ENCODE data around the gene SESN2.
A peak's percentile ranks its signal among the peaks of the same experiment; 100 is the strongest.

SESN2 gene

GRCh38 chr1:28248273-28249012 is 10.9 kb upstream of the SESN2 start:
- Histone ChIP-seq H3K4ac (ENCODE audit: low read depth in 1 of 2, low read length in 2 of 2) (peak overlapping the region; percentile 46 to 54), H2AFZ (ENCODE audit: low read depth, low read length) (peak overlapping the region; percentile 58), H3K4me1 (ENCODE audit: control insufficient read depth, insufficient read depth, low read depth, low read length) (peaks cover 13% of the 10 kb centered on the region), H3K4me3 (ENCODE audit: insufficient read depth in 1 of 2, low read depth in 1 of 2, low read length in 2 of 2) (peak overlapping the region in 1 of 2 experiments; percentile 39), H4K91ac (ENCODE audit: low read length) (no peak overlapping the region), H4K8ac (ENCODE audit: low read length) (peak overlapping the region; percentile 85), H3K18ac (ENCODE audit: low read depth in 1 of 2, low read length in 2 of 2) (peak overlapping the region in 1 of 2 experiments; percentile 0), H2BK12ac (ENCODE audit: low read length in 2 of 2) (peak overlapping the region in 1 of 2 experiments; percentile 59), H3K27ac (ENCODE audit: low read length, poor library complexity, severe bottlenecking) (peak overlapping the region; percentile 70), H3K27me3 (ENCODE audit: control insufficient read depth in 1 of 2, insufficient read depth in 1 of 2, low read length in 2 of 2) (no peaks in the 10 kb centered on the region), H2BK15ac (ENCODE audit: low read depth, poor library complexity, severe bottlenecking) (peak overlapping the region; percentile 12), H3K14ac (ENCODE audit: low read length in 2 of 2) (no peak overlapping the region), H3K36me3 (ENCODE audit: control insufficient read depth in 1 of 2, insufficient read depth in 2 of 2, low read depth in 1 of 2, low read length in 2 of 2) (no peaks in the 10 kb centered on the region), H3K9me3 (ENCODE audit: control insufficient read depth, low read length) (no peaks in the 10 kb centered on the region), H2BK5ac (ENCODE audit: low read depth, low read length, poor library complexity, severe bottlenecking) (peak overlapping the region; percentile 71), H2BK120ac (ENCODE audit: low read depth, low read length) (no peak overlapping the region), H3K23ac (ENCODE audit: low read length in 2 of 2) (no peak overlapping the region), H3K9ac (ENCODE audit: low read length) (peak overlapping the region; percentile 68), H2AK5ac (ENCODE audit: low read length, severe bottlenecking) (peak overlapping the region; percentile 85), H3K79me1 (replicated peaks; ENCODE audit: low read length, poor library complexity, severe bottlenecking) (no peaks in the 10 kb centered on the region), H3K4me2 (ENCODE audit: low read length, poor library complexity, severe bottlenecking) (peak overlapping the region; percentile 19)
- peak; percentile 79 for DNase-seq
- 8% methylated on average over 12 of the region's 12 CpGs for WGBS

- H2BK15ac ChIP-seq (ENCODE audit: low read depth, poor library complexity, severe bottlenecking), result no peak overlapping the region
- no peak overlapping the region for H3K14ac ChIP-seq (ENCODE audit: low read length in 2 of 2)
- peak overlapping the region; percentile 68 for H3K9ac ChIP-seq (ENCODE audit: low read length)
- peak overlapping the region in 1 of 2 experiments; percentile 66 for H2BK12ac ChIP-seq (ENCODE audit: low read length in 2 of 2)
- H3K27ac ChIP-seq (ENCODE audit: low read length, poor library complexity, severe bottlenecking), result peak overlapping the region; percentile 70
- peak overlapping the region; percentile 19 for H3K4me2 ChIP-seq (ENCODE audit: low read length, poor library complexity, severe bottlenecking)
- WGBS, result 86% methylated on average over 1 of the region's 3 CpGs
- peaks cover 12% of the 10 kb centered on the region for H3K4me1 ChIP-seq (ENCODE audit: control insufficient read depth, insufficient read depth, low read depth, low read length)
- H3K4me3 ChIP-seq (ENCODE audit: insufficient read depth in 1 of 2, low read depth in 1 of 2, low read length in 2 of 2), result peak overlapping the region in 1 of 2 experiments; percentile 39
- peak overlapping the region; percentile 73 for H2BK120ac ChIP-seq (ENCODE audit: low read depth, low read length)
- H4K91ac ChIP-seq (ENCODE audit: low read length), result peak overlapping the region; percentile 2
- H2AK5ac ChIP-seq (ENCODE audit: low read length, severe bottlenecking), result peak overlapping the region; percentile 60
- no peaks in the 10 kb centered on the region for H3K9me3 ChIP-seq (ENCODE audit: control insufficient read depth, low read length)
- no peak overlapping the region for H3K23ac ChIP-seq (ENCODE audit: low read length in 2 of 2)
- H2BK5ac ChIP-seq (ENCODE audit: low read depth, low read length, poor library complexity, severe bottlenecking), result peak overlapping the region; percentile 11
- H3K18ac ChIP-seq (ENCODE audit: low read depth in 1 of 2, low read length in 2 of 2), result peak overlapping the region; percentile 25 to 62
- H2AFZ ChIP-seq (ENCODE audit: low read depth, low read length), result no peak overlapping the region
- no peaks in the 10 kb centered on the region for H3K79me1 ChIP-seq (replicated peaks; ENCODE audit: low read length, poor library complexity, severe bottlenecking)
- no peaks in the 10 kb centered on the region for H3K36me3 ChIP-seq (ENCODE audit: control insufficient read depth in 1 of 2, insufficient read depth in 2 of 2, low read depth in 1 of 2, low read length in 2 of 2)
- H4K8ac ChIP-seq (ENCODE audit: low read length), result peak overlapping the region; percentile 69
- peak overlapping the region in 1 of 2 experiments; percentile 46 for H3K4ac ChIP-seq (ENCODE audit: low read depth in 1 of 2, low read length in 2 of 2)
- DNase-seq, result peak; percentile 54
- H3K27me3 ChIP-seq (ENCODE audit: control insufficient read depth in 1 of 2, insufficient read depth in 1 of 2, low read length in 2 of 2), result no peaks in the 10 kb centered on the region
Measured at GRCh38 chr1:28249013-28249865, 10.1 kb upstream of the SESN2 start.

GRCh38 chr1:28249866-28250295 is 9.4 kb upstream of the SESN2 start:
- WGBS, result 71% methylated on average over 3 of the region's 4 CpGs

More at GRCh38 chr1:28249866-28250295, 9.4 kb upstream of the SESN2 start:
- Histone ChIP-seq H3K4me3 (ENCODE audit: insufficient read depth in 1 of 2, low read depth in 1 of 2, low read length in 2 of 2) (no peak overlapping the region), H3K4me1 (ENCODE audit: control insufficient read depth, insufficient read depth, low read depth, low read length) (peaks cover 10% of the 10 kb centered on the region), H3K36me3 (ENCODE audit: control insufficient read depth in 1 of 2, insufficient read depth in 2 of 2, low read depth in 1 of 2, low read length in 2 of 2) (no peaks in the 10 kb centered on the region), H3K18ac (ENCODE audit: low read depth in 1 of 2, low read length in 2 of 2) (peak overlapping the region in 1 of 2 experiments; percentile 62), H2BK15ac (ENCODE audit: low read depth, poor library complexity, severe bottlenecking) (no peak overlapping the region), H3K79me1 (replicated peaks; ENCODE audit: low read length, poor library complexity, severe bottlenecking) (no peaks in the 10 kb centered on the region), H3K27ac (ENCODE audit: low read length, poor library complexity, severe bottlenecking) (peak overlapping the region; percentile 70), H3K4ac (ENCODE audit: low read depth in 1 of 2, low read length in 2 of 2) (no peak overlapping the region), H2BK5ac (ENCODE audit: low read depth, low read length, poor library complexity, severe bottlenecking) (peak overlapping the region; percentile 11), H3K9me3 (ENCODE audit: control insufficient read depth, low read length) (no peaks in the 10 kb centered on the region), H3K4me2 (ENCODE audit: low read length, poor library complexity, severe bottlenecking) (no peak overlapping the region), H2AK5ac (ENCODE audit: low read length, severe bottlenecking) (peak overlapping the region; percentile 64), H3K27me3 (ENCODE audit: control insufficient read depth in 1 of 2, insufficient read depth in 1 of 2, low read length in 2 of 2) (no peaks in the 10 kb centered on the region), H3K9ac (ENCODE audit: low read length) (peak overlapping the region; percentile 68), H2BK120ac (ENCODE audit: low read depth, low read length) (no peak overlapping the region), H4K91ac (ENCODE audit: low read length) (no peak overlapping the region), H3K14ac (ENCODE audit: low read length in 2 of 2) (no peak overlapping the region), H4K8ac (ENCODE audit: low read length) (peak overlapping the region; percentile 69), H3K23ac (ENCODE audit: low read length in 2 of 2) (no peak overlapping the region), H2AFZ (ENCODE audit: low read depth, low read length) (no peak overlapping the region), H2BK12ac (ENCODE audit: low read length in 2 of 2) (peak overlapping the region in 1 of 2 experiments; percentile 54)
- no peak for DNase-seq
